SK-N-SH (cell line): Measurements from ENCODE around the gene PAXIP1. TPM values are rescaled to one million over a fixed set of nuclear protein-coding genes. Genes with fewer than 3 reads are reported as not detected.
"Not testable (repeated sequence)": the region's sequence is repeated elsewhere in the genome, so short reads cannot be mapped to it uniquely, and the experiment has no call there.

Experiments
- CTCF ChIA-PET: fragments of 300-600, 350-600 bp; formaldehyde crosslinking; extraction: SDS; loops from one replicate; lab custom pipeline; 2021; lab: Yijun Ruan, JAX
- POLR2A ChIA-PET: fragments of 350-600 bp; sonication (Branson Sonifier 250); formaldehyde crosslinking; extraction: SDS; loops from one replicate; lab custom pipeline; 2020; ENCODE audit warnings: antibody characterized with exemption, inconsistent platforms; lab: Yijun Ruan, JAX
- DNase-seq: peaks from one replicate; pipeline ENCODE4 v3.0.0; 2012
- H2AFZ ChIP-seq: fragments of 200-600 bp; sonication (generic); 2 replicates; pipeline ENCODE4 v1.8.1; 2016; ENCODE audit warnings: antibody characterized with exemption, mild to moderate bottlenecking, low read depth
- H3F3A ChIP-seq: fragments of 200-600 bp; sonication (generic); replicated peaks from 2 replicates; pipeline ENCODE3; 2016; ENCODE audit warnings: antibody characterized with exemption, mild to moderate bottlenecking; ENCODE audit not compliant: insufficient read depth
- H3K27ac ChIP-seq, 2 experiments: fragments of 200-500 bp in 1 of 2; fragments of 200-600 bp in 1 of 2; sonication (Bioruptor generic) in 1 of 2; sonication (generic), shearing (Covaris generic) in 1 of 2; 2 replicates each; pipeline versions ENCODE4 v1.5.1 to v1.6.1; 2014 to 2016; ENCODE audit warnings: low read depth in 2 of 2, inconsistent platforms in 1 of 2, low read length in 1 of 2, mild to moderate bottlenecking in 1 of 2, mixed read lengths in 1 of 2
- H3K27me3 ChIP-seq: fragments of 200-600 bp; sonication (generic), shearing (Covaris generic); 2 replicates; pipeline ENCODE4 v1.6.1; 2016; ENCODE audit warnings: mixed run types; ENCODE audit not compliant: insufficient read depth
- H3K36me3 ChIP-seq, 2 experiments: fragments of 200-500 bp in 1 of 2; fragments of 200-600 bp in 1 of 2; sonication (Bioruptor generic) in 1 of 2; sonication (generic) in 1 of 2; replicated peaks in 1 of 2; 2 replicates each; pipeline versions ENCODE3 to v1.5.1; 2014 to 2016; ENCODE audit warnings: low read length in 1 of 2, mild to moderate bottlenecking in 1 of 2; ENCODE audit not compliant: insufficient read depth in 2 of 2, control insufficient read depth in 1 of 2
- H3K4me1 ChIP-seq, 2 experiments: fragments of 200-500 bp in 1 of 2; fragments of 200-600 bp in 1 of 2; sonication (Bioruptor generic) in 1 of 2; sonication (generic), shearing (Covaris generic) in 1 of 2; 2 replicates each; pipeline versions ENCODE4 v1.5.1 to v1.6.1; 2014 to 2016; ENCODE audit warnings: low read depth in 1 of 2, low read length in 1 of 2, mixed run types in 1 of 2; ENCODE audit not compliant: insufficient read depth in 2 of 2, control insufficient read depth in 1 of 2
- H3K4me2 ChIP-seq: fragments of 200-600 bp; sonication (generic), shearing (Covaris generic); 2 replicates; pipeline ENCODE4 v1.6.1; 2017; ENCODE audit warnings: mixed run types
- H3K4me3 ChIP-seq, 2 experiments: fragments of 200-500 bp in 1 of 2; fragments of 200-600 bp in 1 of 2; sonication (Bioruptor generic) in 1 of 2; sonication (generic), shearing (Covaris generic) in 1 of 2; 2 replicates each; pipeline versions ENCODE4 v1.5.1 to v1.8.1; 2014 to 2016; ENCODE audit warnings: low read depth in 2 of 2, inconsistent platforms in 1 of 2, low read length in 1 of 2, mild to moderate bottlenecking in 1 of 2, mixed read lengths in 1 of 2, moderate library complexity in 1 of 2
- H3K79me2 ChIP-seq: fragments of 200-600 bp; sonication (generic); 2 replicates; pipeline ENCODE4 v1.8.1; 2017; ENCODE audit warnings: mild to moderate bottlenecking; ENCODE audit not compliant: insufficient read depth
- H3K9ac ChIP-seq: fragments of 200-600 bp; sonication (generic); 2 replicates; pipeline ENCODE4 v1.6.1; 2017; ENCODE audit warnings: mixed run types
- H3K9me2 ChIP-seq: fragments of 200-600 bp; sonication (generic); 2 replicates; pipeline ENCODE4 v1.6.1; 2017; ENCODE audit warnings: mixed run types
- H3K9me3 ChIP-seq: fragments of 200-600 bp; sonication (generic); 2 replicates; pipeline ENCODE4 v1.6.1; 2017; ENCODE audit warnings: mixed run types, mild to moderate bottlenecking, moderate library complexity
- H4K20me1 ChIP-seq: fragments of 200-600 bp; sonication (generic); 2 replicates; pipeline ENCODE4 v1.6.1; 2017; ENCODE audit warnings: mild to moderate bottlenecking, mixed run types; ENCODE audit not compliant: insufficient read depth
- CHD2 ChIP-seq: fragments of 150-350 bp; IDR thresholded peaks from 2 replicates; pipeline ENCODE4 v1.6.1; 2018; ENCODE audit warnings: low read length; ENCODE audit not compliant: partially characterized antibody
- CTCF ChIP-seq: fragments of 200-600 bp; sonication (generic); IDR thresholded peaks from 2 replicates; pipeline ENCODE4 v1.6.1; 2017; ENCODE audit warnings: antibody characterized with exemption, mild to moderate bottlenecking, moderate library complexity
- ELF1 ChIP-seq: IDR thresholded peaks from 2 replicates; pipeline ENCODE4 v1.4.0; 2012
- EP300 ChIP-seq, 2 experiments: IDR thresholded peaks; 2 replicates each; pipeline versions ENCODE4 v1.4.0 to v1.6.1; 2012; ENCODE audit warnings: borderline replicate concordance in 1 of 2, low read depth in 1 of 2, low read length in 1 of 2
- FOSL2 ChIP-seq: IDR thresholded peaks from 2 replicates; pipeline ENCODE4 v1.4.0; 2012; ENCODE audit warnings: low read depth, mild to moderate bottlenecking, moderate library complexity, borderline replicate concordance
- FOXM1 ChIP-seq: IDR thresholded peaks from 2 replicates; pipeline ENCODE4 v1.4.0; 2012; ENCODE audit warnings: low read depth, mild to moderate bottlenecking
- GATA2 ChIP-seq: sonication (generic); formaldehyde crosslinking; IDR thresholded peaks from 2 replicates; pipeline ENCODE4 v1.5.0; 2020; ENCODE audit warnings: mild to moderate bottlenecking, missing genetic modification reagents
- IRF3 ChIP-seq: fragments of 150-350 bp; IDR thresholded peaks from 2 replicates; pipeline ENCODE4 v1.6.1; 2016; ENCODE audit warnings: mild to moderate bottlenecking, low read depth, low read length
- JUND ChIP-seq: IDR thresholded peaks from 2 replicates; pipeline ENCODE4 v1.4.0; 2012
- MAX ChIP-seq: IDR thresholded peaks from 2 replicates; pipeline ENCODE4 v1.4.0; 2012; ENCODE audit warnings: low read depth
- MEF2A ChIP-seq: IDR thresholded peaks from 2 replicates; pipeline ENCODE4 v1.4.0; 2012; ENCODE audit warnings: low read depth, borderline replicate concordance
- MXI1 ChIP-seq: IDR thresholded peaks from 2 replicates; pipeline ENCODE4 v1.6.1; 2012; ENCODE audit warnings: mild to moderate bottlenecking, low read depth, low read length, improper control_type of control experiment
- NFIC ChIP-seq: IDR thresholded peaks from 2 replicates; pipeline ENCODE4 v1.4.0; 2012; ENCODE audit warnings: borderline replicate concordance
- NRF1 ChIP-seq: IDR thresholded peaks from 2 replicates; pipeline ENCODE4 v1.6.1; 2012; ENCODE audit warnings: low read depth, mild to moderate bottlenecking, low read length
- RAD21 ChIP-seq: IDR thresholded peaks from 2 replicates; pipeline ENCODE4 v1.6.1; 2012; ENCODE audit warnings: mild to moderate bottlenecking, low read length
- RXRA ChIP-seq: IDR thresholded peaks from 2 replicates; pipeline ENCODE4 v1.4.0; 2012; ENCODE audit warnings: low read depth, mild to moderate bottlenecking, borderline replicate concordance
- SIN3A ChIP-seq: IDR thresholded peaks from 2 replicates; pipeline ENCODE4 v1.6.1; 2012; ENCODE audit warnings: low read depth, mild to moderate bottlenecking, low read length, moderate library complexity, borderline replicate concordance
- SMC3 ChIP-seq: IDR thresholded peaks from 2 replicates; pipeline ENCODE4 v1.6.1; 2012; ENCODE audit warnings: low read depth, low read length, improper control_type of control experiment
- TAF1 ChIP-seq: IDR thresholded peaks from 2 replicates; pipeline ENCODE4 v1.6.1; 2012; ENCODE audit warnings: low read depth, mild to moderate bottlenecking, low read length, moderate library complexity, borderline replicate concordance
- TEAD4 ChIP-seq: IDR thresholded peaks from 2 replicates; pipeline ENCODE4 v1.4.0; 2012; ENCODE audit warnings: mild to moderate bottlenecking, borderline replicate concordance; ENCODE audit not compliant: insufficient read depth
- USF1 ChIP-seq: IDR thresholded peaks from 2 replicates; pipeline ENCODE4 v1.4.0; 2012; ENCODE audit warnings: low read depth, borderline replicate concordance
- YY1 ChIP-seq: IDR thresholded peaks from 2 replicates; pipeline ENCODE4 v1.4.0; 2012; ENCODE audit warnings: low read depth, mild to moderate bottlenecking
- WGBS: methylation state at CpG from one replicate; pipeline ENCODE4 v1.1.6; 2017; ENCODE audit warnings: low lambda C conversion rate; 5-methylcytosine and 5-hydroxymethylcytosine counted together
- polyA plus RNA-seq, 3 experiments: library from polyadenylated mRNA; depleted of rRNA; stranded (reverse); fragments of >200 nt; gene quantifications; 2 replicates each; pipeline ENCODE4 v1.2.3, GENCODE V29; 2012

PAXIP1 gene
- polyA plus RNA-seq, 1 of the 3 experiments (the other 2 are of a cell fraction), result 9.2 TPM

- H3K36me3 ChIP-seq, result no peaks in the 10 kb centered on the region
- H3K9me2 ChIP-seq, result no peaks in the 10 kb centered on the region
- peak overlapping the region; percentile 50; the same call in 1 of the 2 replicates for H3K9ac ChIP-seq
- H4K20me1 ChIP-seq, result no peaks in the 10 kb centered on the region
- H3K27me3 ChIP-seq, result no peaks in the 10 kb centered on the region
- H2AFZ ChIP-seq, result peak overlapping the region; percentile 99
- ChIA-PET CTCF (interaction anchor here (0.6 to 4.8 kb wide), 126 partner anchors 9 to 850 kb away, joined by 3 to 153 read pairs (median 5); partner anchors contain the start of gene INSIG1), POLR2A (no interaction called here)
- peak overlapping the region; percentile 61 to 70 for H3K4me3 ChIP-seq
- no peaks in the 10 kb centered on the region for H3K79me2 ChIP-seq
- 3% methylated on average over 5 of the region's 5 CpGs for WGBS
- H3F3A ChIP-seq, result no peaks in the 10 kb centered on the region
- peaks cover 0 to 5% of the 10 kb centered on the region in 2 experiments; a peak in 1 of 4 replicates for H3K4me1 ChIP-seq
- peak overlapping the region in 1 of 2 experiments; percentile 44; a peak in 1 of 4 replicates for H3K27ac ChIP-seq
- H3K9me3 ChIP-seq, result no peaks in the 10 kb centered on the region
- DNase-seq, result peak; percentile 68
- TF ChIP-seq NRF1 (no peak), NFIC (no peak), SMC3 (peak; percentile 62), EP300 (IDR thresholded peaks at IDR 0.05; ENCODE audit: borderline replicate concordance in 1 of 2, low read depth in 1 of 2, low read length in 1 of 2) (no peak), TAF1 (no peak), TEAD4 (no peak), ELF1 (no peak), RAD21 (peak; percentile 96), IRF3 (no peak), MAX (no peak), CHD2 (no peak), YY1 (no peak), SIN3A (no peak), FOXM1 (no peak), RXRA (peak; percentile 32; the same call in 1 of the 2 replicates), MXI1 (0 out of 2 replicates have a peak, but pooled peaks have one; percentile 42), GATA2 (no peak), USF1 (no peak), MEF2A (no peak), CTCF (peak; percentile 97), FOSL2 (no peak), JUND (no peak)
- peak overlapping the region; percentile 91 for H3K4me2 ChIP-seq
These were observed 75.2 kb downstream of the PAXIP1 start for GRCh38 chr7:154927624-154928125.

- WGBS, result 0% methylated on average over 2 of the region's 2 CpGs
- CTCF ChIA-PET, result interaction anchor here (0.9 to 3.1 kb wide), 3 partner anchors 8 to 423 kb away, joined by 4 to 25 read pairs (median 7); no protein-coding TSS in a partner anchor
- DNase-seq, result not testable (repeated sequence)
These were observed 80.5 kb downstream of the PAXIP1 start for GRCh38 chr7:154922472-154922871.

More at GRCh38 chr7:154922472-154922871, 80.5 kb downstream of the PAXIP1 start:
- H3K4me3 ChIP-seq, H3K36me3 ChIP-seq, POLR2A ChIA-PET, H3K9me3 ChIP-seq, H3F3A ChIP-seq, H3K9ac ChIP-seq, H3K4me1 ChIP-seq, H3K27ac ChIP-seq, H3K4me2 ChIP-seq, H4K20me1 ChIP-seq, H3K27me3 ChIP-seq, H3K9me2 ChIP-seq, H3K79me2 ChIP-seq, H2AFZ ChIP-seq: not testable (repeated sequence)
